GM23338 (cell line): ENCODE results near the gene STAT5B. TPM values are rescaled to one million over a fixed set of nuclear protein-coding genes. Genes with fewer than 3 reads are reported as not detected.

ENCODE experiments used
- ATAC-seq: fragments of 200-7000 bp; cut with Tn5 transposase; 3 replicates; pipeline ENCODE4 v1.9.1; 2020
- DNase-seq: peaks from one replicate; pipeline ENCODE4 v3.0.0-alpha.2; 2015; ENCODE audit warnings: low spot score
- H2AFZ ChIP-seq: fragments of 200-600 bp; sonication (generic); 2 replicates; pipeline ENCODE4 v1.8.0; 2016; ENCODE audit warnings: antibody characterized with exemption, mild to moderate bottlenecking, moderate library complexity
- H3F3A ChIP-seq: fragments of 200-600 bp; sonication (generic); replicated peaks from 2 replicates; pipeline ENCODE4 v1.8.0; 2017; ENCODE audit warnings: antibody characterized with exemption, mixed run types, low read depth
- H3K27ac ChIP-seq: fragments of 200-600 bp; sonication (generic); 2 replicates; pipeline ENCODE4 v1.6.1; 2016; ENCODE audit warnings: low read depth
- H3K27me3 ChIP-seq: fragments of 200-600 bp; sonication (generic); 2 replicates; pipeline ENCODE4 v1.8.0; 2016; ENCODE audit warnings: mild to moderate bottlenecking, mixed run types, moderate library complexity; ENCODE audit not compliant: insufficient read depth
- H3K36me3 ChIP-seq: fragments of 200-600 bp; sonication (generic); 2 replicates; pipeline ENCODE4 v1.8.0; 2016; ENCODE audit warnings: mild to moderate bottlenecking; ENCODE audit not compliant: insufficient read depth
- H3K4me1 ChIP-seq: fragments of 200-600 bp; sonication (generic); 2 replicates; pipeline ENCODE4 v1.8.0; 2016; ENCODE audit warnings: mild to moderate bottlenecking, moderate library complexity; ENCODE audit not compliant: insufficient read depth
- H3K4me2 ChIP-seq: fragments of 200-600 bp; sonication (generic); 2 replicates; pipeline ENCODE4 v1.7.1; 2017; ENCODE audit warnings: mixed run types
- H3K4me3 ChIP-seq: fragments of 200-600 bp; sonication (generic); 2 replicates; pipeline ENCODE4 v1.6.1; 2016; ENCODE audit warnings: mixed run types
- H3K79me2 ChIP-seq: fragments of 200-600 bp; sonication (generic); replicated peaks from 2 replicates; pipeline ENCODE4 v1.8.0; 2017; ENCODE audit warnings: mild to moderate bottlenecking; ENCODE audit not compliant: insufficient read depth
- H3K9me2 ChIP-seq: fragments of 200-600 bp; sonication (generic); 2 replicates; pipeline ENCODE4 v1.8.0; 2017; ENCODE audit not compliant: insufficient read depth
- H4K20me1 ChIP-seq: fragments of 200-600 bp; sonication (generic); replicated peaks from 2 replicates; pipeline ENCODE4 v1.8.0; 2017; ENCODE audit warnings: mild to moderate bottlenecking; ENCODE audit not compliant: insufficient read depth
- H3K27ac Mint-ChIP-seq: 2 replicates; pipeline ENCODE4 v1.8.0; 2020; ENCODE audit warnings: inconsistent platforms, mild to moderate bottlenecking, moderate library complexity, mixed read lengths
- H3K27me3 Mint-ChIP-seq: 3 replicates; pipeline ENCODE4 v1.8.0; 2022; ENCODE audit warnings: low read depth, mild to moderate bottlenecking, moderate library complexity, mixed read lengths, inconsistent platforms; ENCODE audit not compliant: insufficient read depth, poor library complexity
- H3K36me3 Mint-ChIP-seq: 3 replicates; pipeline ENCODE4 v1.8.0; 2021; ENCODE audit warnings: low read depth, mild to moderate bottlenecking, inconsistent platforms, moderate library complexity, mixed read lengths
- H3K4me1 Mint-ChIP-seq: 3 replicates; pipeline ENCODE4 v1.8.0; 2020; ENCODE audit warnings: mild to moderate bottlenecking, inconsistent platforms, mixed read lengths
- H3K4me3 Mint-ChIP-seq: 3 replicates; pipeline ENCODE4 v1.8.0; 2021; ENCODE audit warnings: moderate library complexity, mild to moderate bottlenecking, inconsistent platforms, mixed read lengths
- H3K9me3 Mint-ChIP-seq: 3 replicates; pipeline ENCODE4 v1.8.0; 2020; ENCODE audit warnings: moderate library complexity, mild to moderate bottlenecking, inconsistent platforms, mixed read lengths
- POLR2AphosphoS5 ChIP-seq: IDR thresholded peaks from 2 replicates; pipeline ENCODE4 v1.6.1; 2016; ENCODE audit warnings: antibody characterized with exemption, low read depth
- STAT1 ChIP-seq: IDR thresholded peaks from one replicate; pipeline ENCODE4 v1.6.1; 2016; ENCODE audit warnings: antibody characterized with exemption; ENCODE audit not compliant: unreplicated experiment
- ZNF114 ChIP-seq: fragments of 250-450 bp; sonication (Bioruptor Pico); IDR thresholded peaks from 2 replicates; pipeline ENCODE4 v1.5.0; 2020; ENCODE audit warnings: mild to moderate bottlenecking, moderate library complexity
- ZNF462 ChIP-seq: fragments of 250-450 bp; sonication (Bioruptor Pico); IDR thresholded peaks from 2 replicates; pipeline ENCODE4 v1.5.0; 2020; ENCODE audit warnings: mild to moderate bottlenecking, moderate library complexity
- polyA plus RNA-seq: library from polyadenylated mRNA; unstranded; fragments of >200 nt; fragmentation: Nextera tagmentation; extraction: Ambion mirVana; gene quantifications from 2 replicates; pipeline ENCODE4 v1.2.1, GENCODE V29; 2016
- total RNA-seq: library from RNA; depleted of rRNA; stranded (reverse); fragments of >200 nt; shearing (Covaris generic); gene quantifications from 2 replicates; pipeline ENCODE4 v1.2.3, GENCODE V29; 2014

STAT5B gene
- total and polyA plus RNA-seq, 2 experiments from 2014 or later, result 13.9 to 60.5 TPM

GRCh38 chr17:42180922-42181850, 95.0 kb downstream of the STAT5B start, which contains the start of gene KCNH4 (continued):
- TF ChIP-seq ZNF462 (CRISPR knock-in tag), result no peak

- Histone ChIP-seq H3K27me3 (peaks cover 42% of the 10 kb centered on the region), H3K4me1 (peaks cover 10% of the 10 kb centered on the region; the same call in 1 of the 2 replicates), H2AFZ (peak overlapping the region; percentile 91), H3F3A (peaks cover 14% of the 10 kb centered on the region), H3K36me3 (no peaks in the 10 kb centered on the region), H3K4me3 (peak overlapping the region; percentile 84), H3K9me2 (no peaks in the 10 kb centered on the region), H3K27ac (no peak overlapping the region), H3K4me2 (peak overlapping the region; percentile 96), H3K79me2 (no peaks in the 10 kb centered on the region), H4K20me1 (peaks cover 4% of the 10 kb centered on the region; the same call in 1 of the 2 replicates)
- Mint-ChIP-seq H3K36me3 (no peaks in the 10 kb centered on the region), H3K27ac (no peak overlapping the region), H3K9me3 (no peaks in the 10 kb centered on the region; the same call in 2 of the 3 replicates), H3K4me1 (peaks cover 30% of the 10 kb centered on the region), H3K27me3 (peaks cover 52% of the 10 kb centered on the region), H3K4me3 (peak overlapping the region; percentile 82)
- DNase-seq (peak; percentile 64), ATAC-seq (peak; percentile 30)
- TF ChIP-seq ZNF114 (CRISPR knock-in tag) (no peak), POLR2AphosphoS5 (no peak), STAT1 (no peak)
Measured at GRCh38 chr17:42180411-42180921, 95.7 kb downstream of the STAT5B start.
